Activated T-cell treated with anti-CD3 and anti-CD28 coated beads for 24 hours (primary cell): ENCODE measurements around the gene MACROH2A1.

ENCODE experiments used
- DNase-seq: peaks from one replicate; pipeline ENCODE4 v3.0.0-alpha.2; 2020; ENCODE audit warnings: low read depth

MACROH2A1 gene

DNA sequence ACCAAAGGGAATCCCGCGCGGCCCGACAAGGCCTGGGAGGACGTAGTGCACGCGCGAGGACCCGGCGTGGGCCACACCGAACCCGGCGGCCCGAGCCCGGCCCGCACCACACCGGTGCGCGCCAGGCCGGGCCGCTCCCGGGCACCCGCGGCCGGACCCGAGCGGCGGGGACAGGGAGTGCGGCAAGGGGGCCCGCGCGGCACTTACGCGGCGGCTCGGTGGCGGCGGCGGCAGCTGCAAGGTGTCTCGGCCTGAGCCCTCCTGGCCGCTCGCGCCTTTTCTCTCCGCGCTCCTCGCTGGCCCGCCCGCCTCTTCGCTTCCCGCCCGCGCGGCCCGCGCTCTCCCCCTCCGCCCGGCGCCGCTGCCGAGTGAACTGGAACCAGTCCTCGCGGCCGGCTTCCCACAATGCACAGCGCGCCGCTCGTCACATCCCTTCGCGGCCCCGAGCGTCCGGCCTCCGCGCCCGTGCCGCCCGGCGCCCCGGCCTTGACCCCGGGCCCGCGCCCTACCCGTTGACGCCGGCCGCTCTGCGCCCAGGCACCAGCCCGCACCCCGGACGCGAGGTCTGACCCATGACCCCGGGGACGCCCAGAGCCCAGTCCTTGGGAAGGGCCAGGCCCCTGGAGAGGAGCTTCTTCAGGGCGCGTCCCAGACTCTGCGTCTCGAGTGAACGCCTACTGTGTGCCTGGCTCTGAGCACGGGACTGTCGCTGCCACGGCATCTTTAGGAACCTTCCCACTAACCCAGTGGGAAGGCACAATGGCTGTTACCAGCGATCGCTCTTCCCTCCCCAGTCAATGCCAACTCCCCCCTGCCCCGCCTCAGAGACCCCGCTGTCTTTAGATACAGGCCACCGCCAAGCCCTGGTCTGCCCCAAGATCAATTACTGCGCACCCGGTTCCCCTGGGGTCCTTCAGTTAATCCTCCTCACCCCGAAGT lies at the start of gene MACROH2A1:
MACROH2A1 (minus strand) TSS at position 377 of the 939 bp plus-strand sequence. CDS start 10,138 bp downstream, outside the sequence.
- DNase-seq: peak; percentile 76

DNA sequence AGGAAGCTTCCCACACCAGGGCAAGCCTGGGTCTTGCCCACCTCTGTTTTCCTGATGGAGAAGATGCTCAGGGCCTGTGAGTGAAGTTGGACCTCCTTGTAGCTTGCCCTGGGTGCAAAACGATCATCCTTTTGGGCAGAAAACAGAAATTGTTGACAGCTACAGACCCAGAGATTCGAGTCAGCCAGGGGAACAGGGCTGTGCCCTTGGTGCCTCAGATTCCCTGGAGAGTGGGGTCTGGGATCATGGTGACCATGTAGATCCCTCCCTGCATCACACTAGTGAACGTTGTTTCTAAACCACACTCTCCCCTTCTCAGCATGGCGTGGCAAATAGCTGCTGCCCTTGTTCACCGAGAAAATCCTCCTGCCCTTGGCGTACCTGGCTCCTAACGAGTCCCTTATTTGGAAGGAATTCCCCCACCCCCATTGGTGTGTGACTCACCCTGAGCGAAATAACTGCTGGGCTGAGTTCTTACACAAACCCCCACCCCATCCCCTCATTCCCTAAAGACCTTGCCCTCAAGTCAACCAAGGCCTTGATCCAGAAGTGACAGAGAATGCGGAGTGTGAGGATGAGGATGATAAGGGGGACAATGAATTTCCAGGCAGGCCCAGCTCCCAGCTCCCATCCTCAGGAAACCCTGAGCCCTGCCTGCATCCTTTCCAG lies 49.2 kb upstream of the MACROH2A1 start:
- DNase-seq: no peak

DNA sequence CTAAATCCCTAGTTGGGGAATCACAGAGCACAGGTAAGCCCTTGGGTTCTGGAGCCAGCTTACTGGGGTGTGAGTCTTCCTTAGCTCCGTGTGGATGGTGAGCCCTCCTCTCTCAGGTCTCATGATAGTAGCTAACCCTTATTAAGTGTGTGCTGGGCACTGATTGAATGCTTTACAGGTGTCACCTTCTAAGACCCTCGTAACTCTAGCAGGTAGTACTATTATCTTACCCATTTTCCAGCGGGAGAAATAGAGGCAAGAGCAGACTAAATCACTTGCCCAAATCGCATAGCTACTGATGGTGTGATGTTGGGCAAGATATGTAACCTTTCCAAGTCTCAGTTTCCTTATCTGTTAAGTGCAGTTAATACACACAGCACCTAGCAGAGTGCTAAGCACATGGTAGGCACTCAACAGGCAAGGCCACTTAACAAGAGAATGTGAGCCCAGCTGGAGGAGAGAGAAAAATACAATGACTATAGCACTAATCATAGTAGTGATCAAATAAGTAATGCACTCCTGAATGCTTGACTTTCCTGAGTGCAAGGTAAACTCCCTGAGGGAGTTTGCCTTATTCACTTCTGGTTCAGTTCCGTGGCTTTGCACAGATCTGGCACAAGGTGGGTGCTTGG lies 48.4 kb upstream of the MACROH2A1 start, which contains the start of gene DCANP1:
DCANP1 (minus strand) TSS at position 51 of the 632 bp plus-strand sequence. CDS start 240 bp downstream, outside the sequence.
- no peak for DNase-seq

DNA sequence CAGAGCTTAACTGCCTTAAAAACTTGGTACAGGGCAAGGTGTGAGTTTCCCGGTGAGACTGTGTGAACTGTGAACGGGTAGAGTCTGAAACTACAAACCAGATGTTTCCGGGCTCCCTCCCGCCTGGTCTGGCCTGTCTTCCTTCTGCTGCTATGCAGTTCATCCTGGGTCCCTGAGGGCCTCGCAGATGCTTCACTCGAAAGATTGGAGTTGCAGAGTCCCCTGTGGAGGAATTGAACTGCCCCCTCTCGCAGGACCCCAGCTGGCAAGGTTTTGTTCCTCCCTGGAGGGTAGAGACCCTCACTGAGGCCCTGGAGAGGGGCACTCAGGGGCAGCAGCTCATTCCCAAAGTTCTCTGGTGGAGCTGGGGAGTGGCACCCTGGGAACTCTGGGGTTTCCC lies 47.6 kb upstream of the MACROH2A1 start:
- DNase-seq: no peak

DNA sequence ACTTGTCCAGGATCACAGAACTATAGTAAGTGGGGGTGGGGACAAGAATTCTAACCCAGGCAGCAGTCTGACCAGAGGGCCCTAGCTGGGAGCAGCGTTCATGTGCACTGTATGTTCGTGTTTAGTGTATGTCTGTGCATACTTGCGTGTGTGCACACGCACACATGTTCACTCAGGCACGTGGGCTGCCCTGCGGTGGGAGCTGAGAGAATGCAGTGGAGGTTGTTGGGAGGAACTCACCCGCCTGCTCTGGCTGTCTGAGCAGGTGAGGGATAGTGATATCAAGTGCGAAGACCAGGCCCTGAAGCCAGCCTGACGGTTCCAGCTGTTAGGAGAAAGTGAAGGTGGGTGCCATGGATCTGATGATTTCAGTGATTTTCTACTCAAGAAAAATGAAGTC lies 47.2 kb upstream of the MACROH2A1 start:
- DNase-seq: no peak

DNA sequence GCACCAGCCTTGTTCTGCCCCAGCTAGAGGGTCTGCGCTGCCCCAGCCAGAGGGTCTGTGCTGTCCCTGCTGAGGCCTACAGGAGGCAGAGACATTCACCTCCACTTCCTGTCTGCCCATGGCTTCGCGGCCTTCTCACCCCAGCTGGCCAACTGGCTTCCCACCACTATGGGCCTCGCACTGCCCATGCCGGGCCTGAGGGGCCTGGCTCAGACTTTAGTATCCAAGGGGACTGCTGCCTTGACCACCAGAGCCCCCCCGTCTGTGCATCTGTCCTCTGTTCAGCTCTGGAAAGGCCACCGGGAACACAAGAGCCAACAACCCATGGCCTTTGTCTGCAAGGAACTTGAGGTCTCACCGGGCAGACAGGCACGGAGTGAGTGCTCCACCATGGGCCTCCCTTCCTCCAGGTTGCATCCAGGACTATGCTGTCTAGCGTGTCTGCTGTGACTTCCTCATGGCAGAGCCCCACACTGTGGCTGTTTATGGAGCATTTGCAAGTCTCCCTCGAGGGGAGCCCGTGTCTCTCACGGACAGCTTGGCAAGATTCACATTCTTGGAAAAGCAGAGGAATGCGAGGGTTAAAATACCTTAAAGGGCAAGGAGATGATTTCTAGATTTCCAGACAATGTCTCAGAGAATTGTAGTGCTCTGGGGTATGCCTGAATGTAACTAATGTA lies 46.4 kb upstream of the MACROH2A1 start:
- no peak for DNase-seq

DNA sequence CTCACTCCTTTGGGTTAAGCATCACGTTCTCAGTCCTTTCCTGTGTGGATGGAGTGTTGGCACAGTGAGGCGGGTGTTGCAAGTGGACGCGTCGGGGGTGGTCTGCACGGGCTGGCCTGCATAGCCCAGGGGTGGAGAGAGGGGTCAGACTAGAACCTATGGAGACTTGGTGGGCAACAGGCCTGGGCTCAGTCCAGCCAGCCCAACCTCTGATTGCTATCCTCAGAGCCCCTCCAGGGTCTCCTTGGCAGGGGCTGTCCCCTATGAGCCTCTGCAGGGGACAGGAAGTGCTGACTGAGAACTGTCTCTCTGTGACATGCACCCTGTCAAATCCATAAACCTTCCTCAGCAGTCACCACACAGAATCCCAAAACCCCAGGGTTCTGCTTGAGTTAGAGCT lies 45.9 kb upstream of the MACROH2A1 start:
- no peak for DNase-seq

DNA sequence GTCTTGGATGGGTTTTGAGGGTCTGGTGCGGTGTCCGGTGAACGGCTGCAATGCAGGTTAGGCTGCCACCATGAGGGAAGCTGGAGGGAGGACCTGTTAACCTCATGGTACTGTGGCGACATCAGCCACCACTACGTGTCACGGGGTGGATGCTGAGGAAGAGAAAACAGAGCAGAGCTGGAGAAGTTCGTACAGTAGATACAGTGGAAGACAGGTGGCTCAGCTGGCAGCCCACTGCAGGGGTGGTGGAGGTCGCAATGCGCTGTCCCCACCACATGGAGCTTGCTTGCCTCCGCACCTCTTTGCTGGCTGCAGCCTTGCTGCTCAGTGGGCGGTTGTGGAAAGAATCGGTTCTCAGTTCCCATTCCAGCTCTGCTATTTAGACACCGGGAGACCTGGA lies 45.3 kb upstream of the MACROH2A1 start:
- DNase-seq: no peak

DNA sequence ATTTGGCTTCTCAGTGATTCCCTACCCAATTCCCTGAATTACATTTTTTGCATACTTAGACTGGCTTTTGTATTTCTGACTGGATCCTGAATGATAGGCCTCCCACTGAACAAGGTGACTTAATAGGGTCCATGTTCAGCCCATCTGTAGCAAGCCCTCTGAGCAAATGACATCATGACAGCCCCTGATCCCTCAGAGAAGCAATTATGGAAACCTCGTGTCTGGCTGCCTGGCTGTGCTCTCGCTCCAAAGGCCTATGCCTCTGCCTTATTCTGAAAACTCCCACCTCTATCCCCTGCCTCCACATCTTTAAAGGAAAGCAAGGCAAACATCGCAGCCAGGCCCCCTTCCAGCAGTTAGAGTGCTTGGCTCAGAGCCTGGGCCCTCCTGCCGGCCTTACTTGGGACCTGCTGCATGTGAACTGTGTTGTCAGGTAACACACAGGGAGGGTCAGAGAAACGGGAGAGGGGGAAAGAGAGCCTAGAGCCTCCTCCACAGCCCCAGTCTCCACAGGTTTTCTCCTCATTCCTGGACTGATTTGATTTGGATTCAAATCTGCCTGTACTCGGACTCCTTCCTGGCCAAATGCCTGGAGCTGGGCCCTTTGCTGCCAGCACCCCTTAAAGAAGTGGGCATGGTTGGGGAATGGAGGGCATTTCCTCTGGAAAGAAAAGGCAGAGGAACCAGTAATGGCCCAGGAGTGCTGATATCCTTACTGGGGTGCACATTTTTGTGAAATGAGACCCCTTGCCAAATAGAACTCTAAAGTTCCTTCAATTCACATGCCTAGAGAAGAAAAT lies 44.3 kb upstream of the MACROH2A1 start:
- DNase-seq: no peak

DNA sequence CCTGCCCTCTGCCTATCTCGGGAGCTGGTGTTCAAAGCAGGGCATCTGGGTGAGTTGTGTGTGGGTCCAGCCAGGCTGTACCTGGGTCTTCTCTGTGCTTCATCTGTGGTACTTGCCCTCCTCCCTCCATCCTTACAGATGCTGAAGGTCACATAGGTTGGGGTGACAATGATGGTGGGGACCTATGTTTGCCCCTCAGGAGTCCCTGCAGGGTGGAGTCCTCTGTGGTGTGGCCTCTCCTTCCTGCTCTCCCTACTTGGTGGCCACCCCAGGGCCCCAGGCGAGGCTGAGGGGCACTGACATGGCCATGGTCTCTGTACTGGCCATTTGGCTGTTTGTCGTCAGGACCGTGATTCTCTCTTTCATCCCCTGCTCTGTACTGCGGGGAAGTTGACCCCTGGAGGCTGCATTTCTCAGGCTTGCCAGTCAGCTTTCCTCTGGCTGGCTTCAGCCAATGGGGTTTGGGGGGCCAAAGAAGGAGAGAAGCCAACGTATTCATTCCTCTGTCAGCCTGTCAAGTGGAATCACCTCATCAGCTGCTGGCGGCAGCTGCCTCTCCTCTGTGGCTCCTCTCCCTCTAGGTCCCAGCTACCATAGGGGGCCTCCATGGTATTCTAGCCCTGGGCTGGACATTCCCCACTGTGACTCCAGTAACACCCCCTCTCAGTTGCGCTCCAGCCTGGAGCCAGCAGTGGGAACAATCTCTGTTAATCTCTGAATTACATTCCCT lies 43.6 kb upstream of the MACROH2A1 start:
- DNase-seq: no peak

DNA sequence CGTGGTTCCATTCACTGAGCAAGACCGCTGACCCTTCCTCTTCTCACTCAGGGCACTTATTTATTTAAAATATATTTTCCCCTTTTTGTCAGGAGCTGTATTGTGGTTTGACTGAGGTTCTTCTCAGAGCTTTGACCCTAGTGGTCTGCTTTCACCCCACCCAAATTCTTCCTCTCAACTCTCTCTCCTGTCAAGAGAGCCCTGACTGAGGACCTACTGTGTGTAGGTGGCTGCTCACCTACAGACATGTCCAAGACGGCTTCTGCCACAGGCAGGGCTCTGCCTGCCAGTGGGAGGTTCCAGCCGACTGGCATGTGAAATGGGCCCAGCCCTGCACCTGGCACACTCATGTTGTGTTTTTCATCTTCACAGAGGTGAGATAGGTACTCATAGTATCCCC lies 42.9 kb upstream of the MACROH2A1 start:
- DNase-seq: no peak

DNA sequence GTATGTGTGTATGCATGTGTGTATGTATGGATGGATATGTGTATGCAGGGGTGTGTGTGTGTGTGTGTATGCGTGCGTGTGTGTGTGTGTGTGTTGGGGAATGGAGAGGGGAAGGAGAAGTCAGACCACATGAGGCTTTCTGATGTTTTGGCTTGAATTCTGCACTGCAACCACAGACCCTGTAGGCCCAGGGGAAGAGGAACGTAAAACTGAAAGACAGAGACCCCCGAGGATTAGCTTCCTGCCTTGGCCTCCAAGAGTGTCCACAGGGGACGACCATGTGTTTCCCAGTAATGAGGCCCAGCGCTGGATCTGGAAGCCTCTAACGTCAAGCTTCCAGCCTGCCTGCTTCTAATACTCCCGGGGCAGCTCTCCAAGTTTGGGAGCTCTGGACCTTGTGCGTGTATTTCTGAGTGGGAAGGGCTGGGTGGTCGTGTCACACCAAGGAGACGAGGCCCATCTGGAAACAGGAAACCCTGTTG lies 42.4 kb upstream of the MACROH2A1 start:
- DNase-seq: no peak

DNA sequence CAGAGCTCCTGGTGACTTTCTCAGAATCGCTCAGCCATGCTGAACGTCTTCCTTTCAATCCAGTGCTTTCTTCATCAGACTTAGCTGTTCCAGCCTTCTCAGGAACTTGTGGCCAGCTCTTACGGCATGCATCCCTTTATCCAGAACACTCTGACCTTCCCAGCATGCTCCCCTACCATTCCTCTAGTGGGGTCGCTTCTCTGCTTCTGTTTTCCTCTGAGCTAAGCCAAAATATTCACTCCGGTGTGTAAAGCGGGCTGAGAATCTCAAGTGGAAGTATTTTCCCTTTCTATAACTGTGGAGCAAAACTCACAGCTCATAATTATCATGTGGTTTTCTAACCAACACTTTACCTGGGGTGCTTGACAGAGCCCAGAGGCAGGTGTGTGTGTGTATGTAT lies 41.9 kb upstream of the MACROH2A1 start:
- no peak for DNase-seq

DNA sequence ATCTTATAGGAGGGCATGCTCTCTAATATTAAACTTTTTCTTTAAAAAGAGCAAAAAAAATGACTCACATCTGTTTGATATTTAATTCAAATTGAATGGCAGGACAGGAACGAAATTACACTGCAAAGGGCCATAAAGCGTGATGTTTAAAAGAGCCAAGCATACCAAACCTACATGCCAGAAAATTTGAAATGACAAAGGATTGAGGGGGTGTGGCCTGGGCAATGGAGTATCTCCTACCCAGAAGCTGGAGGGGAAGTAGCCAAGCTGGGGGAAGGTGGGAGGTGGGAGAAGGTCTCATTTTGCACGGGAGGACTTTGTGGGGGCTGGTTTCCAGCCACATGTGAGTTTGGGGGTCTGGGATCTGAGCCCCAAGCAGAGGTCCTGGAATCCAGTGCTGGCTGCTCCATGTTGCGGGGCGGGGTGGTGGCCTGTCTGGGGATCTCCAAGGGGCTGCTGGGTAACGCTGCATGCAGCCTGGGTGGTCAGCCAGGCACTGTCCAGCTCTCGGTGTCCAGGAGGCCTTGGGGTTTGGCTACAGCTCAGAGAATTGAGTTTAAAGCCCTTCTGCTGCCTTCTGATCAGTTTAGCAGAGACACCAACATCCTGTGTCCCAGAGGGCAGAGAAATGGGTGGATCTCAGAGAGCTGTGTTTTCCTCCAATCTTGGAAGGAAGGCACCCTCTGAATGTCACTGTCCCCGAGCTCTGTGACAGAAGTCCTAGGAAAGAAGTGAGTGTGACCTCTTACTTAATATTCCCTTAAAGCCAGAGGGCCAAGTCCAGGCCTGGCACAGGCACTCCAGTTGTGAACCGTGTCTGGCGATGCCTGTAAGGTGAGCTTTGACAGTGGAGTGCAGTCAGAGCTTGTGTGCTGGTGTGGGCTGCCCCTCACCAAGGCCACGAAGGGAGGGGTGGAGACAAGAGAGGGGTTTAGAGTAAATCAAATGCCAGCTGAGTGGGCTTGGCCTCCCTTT lies 40.5 kb upstream of the MACROH2A1 start:
- DNase-seq: no peak

DNA sequence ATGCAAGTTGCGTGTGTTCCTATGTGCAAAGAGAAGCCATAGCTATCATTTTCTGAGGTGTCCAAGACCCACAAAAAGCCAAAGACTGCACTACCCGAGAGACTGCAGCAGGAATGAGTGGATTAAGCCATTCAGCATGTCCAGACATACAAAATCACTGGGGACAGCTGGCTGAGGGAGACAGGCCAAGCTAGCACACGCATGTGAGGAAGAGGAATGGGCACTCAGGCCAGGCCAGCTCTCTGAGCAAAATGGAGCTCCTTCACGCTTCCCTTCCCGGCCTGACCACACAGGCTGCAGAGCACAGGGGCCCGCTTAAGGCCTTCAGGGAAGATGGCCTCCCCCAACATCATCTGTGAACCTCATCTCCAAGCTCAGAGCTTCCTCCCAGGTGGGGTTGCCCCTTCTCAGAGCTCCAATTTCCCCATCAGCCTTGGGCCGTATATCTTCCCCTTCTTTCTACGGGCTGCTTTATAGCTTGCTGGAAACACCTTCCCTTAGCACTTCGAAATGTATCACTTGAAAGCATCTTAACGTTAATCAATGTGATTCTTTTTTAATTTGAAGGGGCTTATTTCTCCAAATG lies 39.7 kb upstream of the MACROH2A1 start:
- no peak for DNase-seq

DNA sequence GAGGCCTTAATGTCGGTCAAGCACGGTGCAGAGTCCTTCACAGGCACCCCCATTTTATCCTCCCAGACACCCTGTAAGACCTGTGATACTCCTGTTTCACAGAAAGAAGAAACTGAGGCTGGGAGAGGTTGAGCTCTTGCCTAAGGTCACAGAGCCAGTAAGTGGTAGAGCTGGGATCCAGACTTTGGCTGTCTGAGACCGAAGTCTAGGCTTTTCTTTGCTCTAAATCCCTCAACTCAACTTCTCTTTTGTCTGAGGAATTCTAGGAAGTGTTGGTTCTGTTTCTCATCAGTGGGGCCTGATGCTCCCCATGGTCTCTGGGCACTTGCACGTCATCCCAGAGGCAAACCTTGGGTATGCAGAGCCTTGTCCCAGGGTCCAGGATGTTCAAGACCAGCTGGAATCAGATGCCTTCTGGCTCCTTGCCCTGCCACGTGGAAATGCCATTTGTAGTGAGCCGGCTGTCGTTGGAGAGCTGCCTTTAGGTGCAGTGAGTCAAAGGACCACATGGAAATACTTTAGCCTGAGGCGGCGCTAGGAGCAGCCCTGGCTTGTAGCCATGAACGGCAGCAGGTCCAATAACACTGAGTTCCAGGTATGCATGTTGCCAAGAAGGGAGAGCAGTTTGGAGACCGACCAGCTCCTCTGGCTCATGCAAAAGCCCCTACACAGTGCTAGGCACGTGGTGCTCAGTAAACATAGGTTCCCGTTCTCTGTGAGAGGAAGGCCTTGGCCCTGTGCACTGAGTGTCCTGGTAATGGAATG lies 38.9 kb upstream of the MACROH2A1 start:
- DNase-seq: no peak

DNA sequence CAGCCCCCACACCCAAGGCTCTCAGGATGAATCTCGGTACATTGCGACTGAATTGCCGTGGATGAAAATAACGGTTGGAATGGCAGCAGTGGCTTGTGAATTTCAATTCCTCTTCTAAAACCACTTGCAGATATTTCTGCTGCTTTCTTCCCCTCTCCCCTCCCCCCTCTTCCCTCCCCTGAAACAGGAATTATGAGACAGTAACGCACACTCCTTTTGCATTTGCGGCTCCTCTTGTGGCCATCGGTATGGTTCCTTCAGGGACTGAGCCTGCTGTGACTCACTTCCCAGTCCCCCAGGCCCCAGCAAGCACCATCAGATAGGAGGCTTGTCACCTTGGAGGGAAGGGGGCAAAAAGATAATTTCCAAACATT lies 38.4 kb upstream of the MACROH2A1 start:
- no peak for DNase-seq

DNA sequence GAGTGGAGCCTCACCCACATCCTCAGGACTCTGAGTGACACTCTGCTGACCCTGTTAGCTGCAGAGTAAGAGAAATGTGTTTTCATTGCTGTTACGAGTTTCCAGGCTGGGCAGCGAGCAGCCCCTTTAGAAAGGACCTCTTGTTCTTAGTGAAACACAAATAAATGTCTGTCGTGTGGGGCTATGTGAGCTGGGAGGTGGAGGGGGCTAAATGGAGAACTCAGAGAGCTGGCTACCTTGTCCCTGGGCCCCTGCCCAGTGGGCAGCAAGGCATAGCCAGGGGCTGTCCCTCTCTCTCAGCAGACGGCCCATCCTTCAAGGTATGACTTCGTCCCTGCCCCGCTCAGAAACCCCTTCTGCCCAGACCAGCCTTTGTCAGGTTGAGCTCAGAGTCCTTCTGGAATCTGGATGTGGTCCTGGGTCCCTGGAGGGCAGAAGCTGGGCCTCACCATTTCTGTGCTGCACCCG lies 38.0 kb upstream of the MACROH2A1 start:
- no peak for DNase-seq
